ENCODE data around the gene EIPR1.
A peak's percentile ranks its signal among the peaks of the same experiment; 100 is the strongest.

The EIPR1 gene

GRCh38 chr2:3322311-3322970 is 55.2 kb downstream of the EIPR1 start:
- no peak for DNase-seq

GRCh38 chr2:3321825-3322224 is 55.8 kb downstream of the EIPR1 start:
- DNase-seq, result no peak

- no peak for DNase-seq
These were observed 56.6 kb downstream of the EIPR1 start for GRCh38 chr2:3320910-3321605.

- DNase-seq, result no peak
These were observed 57.7 kb downstream of the EIPR1 start for GRCh38 chr2:3319745-3320566.

- no peak for DNase-seq
These were observed 58.5 kb downstream of the EIPR1 start for GRCh38 chr2:3319134-3319533.

- no peak for DNase-seq
These were observed 59.6 kb downstream of the EIPR1 start for GRCh38 chr2:3317871-3318590.

GRCh38 chr2:3317277-3317685 is 60.3 kb downstream of the EIPR1 start:
- DNase-seq, result no peak

GRCh38 chr2:3316456-3317276 is 61.0 kb downstream of the EIPR1 start:
- no peak for DNase-seq

GRCh38 chr2:3314626-3315025 is 63.0 kb downstream of the EIPR1 start:
- no peak for DNase-seq

- no peak for DNase-seq
These were observed 63.7 kb downstream of the EIPR1 start for GRCh38 chr2:3313781-3314375.

GRCh38 chr2:3312576-3313345 is 64.9 kb downstream of the EIPR1 start:
- no peak for DNase-seq

GRCh38 chr2:3311601-3312000 is 66.0 kb downstream of the EIPR1 start:
- no peak for DNase-seq

GRCh38 chr2:3309496-3310355 is 67.9 kb downstream of the EIPR1 start:
- no peak for DNase-seq

- DNase-seq, result no peak
These were observed 69.7 kb downstream of the EIPR1 start for GRCh38 chr2:3307901-3308300.

- no peak for DNase-seq
These were observed 70.4 kb downstream of the EIPR1 start for GRCh38 chr2:3307236-3307635.

- DNase-seq, result no peak
These were observed 71.7 kb downstream of the EIPR1 start for GRCh38 chr2:3305952-3306351.

- DNase-seq, result no peak
These were observed 72.2 kb downstream of the EIPR1 start for GRCh38 chr2:3305431-3305830.

- DNase-seq, result peak; percentile 37
These were observed 73.8 kb downstream of the EIPR1 start for GRCh38 chr2:3303583-3304406.
